EH (cell line): ENCODE results near the gene IGSF23.
"Not testable (repeated sequence)": the region's sequence is repeated elsewhere in the genome, so short reads cannot be mapped to it uniquely, and the experiment has no call there.

Experiments used
- DNase-seq: peaks from one replicate; pipeline ENCODE4 v3.0.0-alpha.2; 2015; ENCODE audit warnings: low read depth

The IGSF23 gene

GRCh38 chr19:44611812-44612295 is 1.5 kb upstream of the IGSF23 start:
- no peak for DNase-seq

- DNase-seq = no peak
Measured at GRCh38 chr19:44614313-44614712, 950 bp downstream of the IGSF23 start.

GRCh38 chr19:44615863-44616247 is 2.5 kb downstream of the IGSF23 start:
- no peak for DNase-seq

GRCh38 chr19:44617110-44617880 is 3.9 kb downstream of the IGSF23 start:
- no peak for DNase-seq

- no peak for DNase-seq
Measured at GRCh38 chr19:44618640-44619357, 5.4 kb downstream of the IGSF23 start.

- DNase-seq = no peak
Measured at GRCh38 chr19:44620667-44621066, 7.3 kb downstream of the IGSF23 start.

GRCh38 chr19:44621367-44621766 is 8.0 kb downstream of the IGSF23 start:
- DNase-seq = no peak

- DNase-seq = peak; percentile 87
Measured at GRCh38 chr19:44623080-44623479, 9.7 kb downstream of the IGSF23 start.

GRCh38 chr19:44623626-44624025 is 10.3 kb downstream of the IGSF23 start:
- DNase-seq = no peak

- DNase-seq = no peak
Measured at GRCh38 chr19:44624840-44625354, 11.5 kb downstream of the IGSF23 start.

- not testable (repeated sequence) for DNase-seq
Measured at GRCh38 chr19:44625637-44626036, 12.3 kb downstream of the IGSF23 start.

GRCh38 chr19:44626048-44626624 is 12.8 kb downstream of the IGSF23 start:
- peak; percentile 99 for DNase-seq

- DNase-seq = peak; percentile 23
Measured at GRCh38 chr19:44627631-44628030, 14.3 kb downstream of the IGSF23 start.

GRCh38 chr19:44628793-44629192 is 15.4 kb downstream of the IGSF23 start:
- DNase-seq = no peak

GRCh38 chr19:44631611-44632010 is 18.2 kb downstream of the IGSF23 start:
- not testable (repeated sequence) for DNase-seq

- DNase-seq = not testable (repeated sequence)
Measured at GRCh38 chr19:44634058-44634457, 20.7 kb downstream of the IGSF23 start.

- no peak for DNase-seq
Measured at GRCh38 chr19:44634785-44635184, 21.4 kb downstream of the IGSF23 start.

GRCh38 chr19:44635581-44636438 is 22.4 kb downstream of the IGSF23 start:
- DNase-seq = peak; percentile 79

GRCh38 chr19:44636439-44637389 is 23.4 kb downstream of the IGSF23 start:
- no peak for DNase-seq

- no peak for DNase-seq
Measured at GRCh38 chr19:44637390-44637764, 24.0 kb downstream of the IGSF23 start.

- DNase-seq = peak; percentile 78
Measured at GRCh38 chr19:44640518-44640917, 27.2 kb downstream of the IGSF23 start.
